HepG2 (cell line): ENCODE data around the gene IFI27. TPM values are rescaled to one million over a fixed set of nuclear protein-coding genes. Genes with fewer than 3 reads are reported as not detected.

Source experiments
- CREB1 ChIP-seq, 2 experiments: fragments of 450-650 bp in 1 of 2; IDR thresholded peaks; 2 replicates each; pipeline ENCODE4 v1.6.1; 2016 to 2017; ENCODE audit warnings: control low read depth in 1 of 2, mild to moderate bottlenecking in 1 of 2, missing compliant biosample characterization in 1 of 2, missing genetic modification characterization in 1 of 2
- NR2C2 ChIP-seq: sonication (generic); formaldehyde crosslinking; IDR thresholded peaks from 2 replicates; pipeline ENCODE4 v1.4.0; 2020; ENCODE audit warnings: missing genetic modification reagents, mild to moderate bottlenecking, moderate library complexity, borderline replicate concordance
- REPIN1 ChIP-seq: sonication (generic); formaldehyde crosslinking; IDR thresholded peaks from 2 replicates; pipeline ENCODE4 v1.8.0; 2022; ENCODE audit warnings: missing genetic modification reagents, low read depth, mild to moderate bottlenecking, borderline replicate concordance
- ZFP41 ChIP-seq: sonication (generic); formaldehyde crosslinking; IDR thresholded peaks from 2 replicates; pipeline ENCODE4 v1.4.0; 2020; ENCODE audit warnings: mild to moderate bottlenecking, missing genetic modification reagents, borderline replicate concordance
- polyA plus RNA-seq, 8 experiments: library from polyadenylated mRNA; depleted of rRNA in 3 of 8; stranded (reverse) in 7 of 8; unstranded in 1 of 8; fragments of >200 nt; fragmentation: Illumina TruSeq in 4 of 8; extraction: Trizol in 4 of 8; gene quantifications; 2 replicates each; pipeline versions ENCODE4 v1.2.1 to v1.2.3, GENCODE V29; 2011 to 2016; ENCODE audit warnings: low read depth in 4 of 8, missing spikeins in 1 of 8, mixed read lengths in 1 of 8; ENCODE audit not compliant: insufficient read depth in 1 of 8
- total RNA-seq, 5 experiments: library from RNA; depleted of rRNA; stranded (reverse); fragments of >200 nt; fragmentation: Illumina TruSeq; extraction: Trizol; gene quantifications; 2 replicates each; pipeline ENCODE4 v1.2.3, GENCODE V29; 2016; ENCODE audit warnings: low read depth in 1 of 5
- TF ChIP-seq, protein P1 (sequence below), 2 experiments: sonication (generic) in 1 of 2; formaldehyde crosslinking in 1 of 2; IDR thresholded peaks; 2 replicates each; pipeline versions ENCODE4 v1.4.0 to v1.6.1; 2016 to 2020; ENCODE audit warnings: borderline replicate concordance in 1 of 2, low read depth in 1 of 2, mild to moderate bottlenecking in 1 of 2, missing genetic modification reagents in 1 of 2
- TF ChIP-seq, protein P2 (sequence below): sonication (generic); formaldehyde crosslinking; IDR thresholded peaks from 2 replicates; pipeline ENCODE4 v1.5.0; 2020; ENCODE audit warnings: mild to moderate bottlenecking, missing genetic modification reagents
- TF ChIP-seq, protein P3 (sequence below): sonication (generic); formaldehyde crosslinking; IDR thresholded peaks from 2 replicates; pipeline ENCODE4 v1.5.0; 2020; ENCODE audit warnings: mild to moderate bottlenecking, missing genetic modification reagents
- TF ChIP-seq, protein P4 (sequence below): sonication (generic); formaldehyde crosslinking; IDR thresholded peaks from 2 replicates; pipeline ENCODE4 v1.4.0; 2020; ENCODE audit warnings: missing genetic modification reagents
- TF ChIP-seq, protein P5 (sequence below): sonication (generic); formaldehyde crosslinking; IDR thresholded peaks from 2 replicates; pipeline ENCODE4 v1.8.0; 2022; ENCODE audit warnings: mild to moderate bottlenecking, missing genetic modification reagents, moderate library complexity

IFI27 gene
- total and polyA plus RNA-seq, 2 of the 13 experiments (the other 11 are each of a cell fraction or from before 2014, with no cell fraction given) = 1.2 to 1.7 TPM

DNA sequence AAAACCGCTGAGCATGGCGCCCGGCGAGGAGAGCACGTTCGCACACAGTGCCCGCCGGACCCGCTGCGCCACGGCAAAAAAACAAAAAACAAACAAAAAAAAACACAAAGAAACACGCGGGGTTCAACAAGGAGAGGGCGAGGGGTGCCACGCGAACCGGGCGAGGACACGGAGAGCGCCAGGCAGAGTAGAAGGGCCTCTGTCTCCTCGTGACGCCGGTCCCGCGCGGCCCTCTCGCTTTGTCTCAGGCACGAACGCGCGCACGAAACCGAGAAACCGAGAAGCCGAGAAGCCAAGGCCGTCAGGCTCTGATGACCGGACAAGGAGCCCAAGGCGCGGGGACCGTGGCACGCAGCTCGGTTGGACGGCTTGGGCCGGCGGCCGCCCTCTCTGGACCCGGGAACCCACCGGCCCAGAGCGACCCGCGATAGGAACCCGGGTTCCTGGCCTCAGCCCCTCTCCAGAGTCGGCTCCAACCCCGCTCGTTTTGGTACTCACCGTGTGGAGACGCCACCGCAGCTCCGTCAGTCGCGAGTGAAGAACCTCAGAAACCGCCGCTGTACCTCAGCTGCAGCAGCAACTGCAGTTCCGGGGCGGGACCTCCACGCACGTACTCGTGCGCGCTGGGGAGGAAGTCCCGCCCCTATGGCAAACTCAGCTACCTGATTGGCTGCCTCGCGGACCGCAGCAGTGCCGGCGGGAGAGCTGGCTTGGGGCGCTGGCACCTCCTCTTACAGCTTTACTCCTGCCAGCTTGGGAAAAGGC lies 29.7 kb upstream of the IFI27 start, which contains the start of the genes DDX24 and IFI27L1 (continued):
- TF ChIP-seq, protein P1, sequence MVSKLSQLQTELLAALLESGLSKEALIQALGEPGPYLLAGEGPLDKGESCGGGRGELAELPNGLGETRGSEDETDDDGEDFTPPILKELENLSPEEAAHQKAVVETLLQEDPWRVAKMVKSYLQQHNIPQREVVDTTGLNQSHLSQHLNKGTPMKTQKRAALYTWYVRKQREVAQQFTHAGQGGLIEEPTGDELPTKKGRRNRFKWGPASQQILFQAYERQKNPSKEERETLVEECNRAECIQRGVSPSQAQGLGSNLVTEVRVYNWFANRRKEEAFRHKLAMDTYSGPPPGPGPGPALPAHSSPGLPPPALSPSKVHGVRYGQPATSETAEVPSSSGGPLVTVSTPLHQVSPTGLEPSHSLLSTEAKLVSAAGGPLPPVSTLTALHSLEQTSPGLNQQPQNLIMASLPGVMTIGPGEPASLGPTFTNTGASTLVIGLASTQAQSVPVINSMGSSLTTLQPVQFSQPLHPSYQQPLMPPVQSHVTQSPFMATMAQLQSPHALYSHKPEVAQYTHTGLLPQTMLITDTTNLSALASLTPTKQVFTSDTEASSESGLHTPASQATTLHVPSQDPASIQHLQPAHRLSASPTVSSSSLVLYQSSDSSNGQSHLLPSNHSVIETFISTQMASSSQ (IDR thresholded peaks at IDR 0.05; ENCODE audit: low read depth) = no peak
- TF ChIP-seq, protein P1 (CRISPR knock-in tag; IDR thresholded peaks at IDR 0.05; ENCODE audit: borderline replicate concordance) = no peak
- TF ChIP-seq NR2C2 (CRISPR knock-in tag) = peak; percentile 26; the same call in 1 of the 2 replicates
- peak; percentile 26; the same call in 1 of the 2 replicates for TF ChIP-seq CREB1 (IDR thresholded peaks at IDR 0.05)
- TF ChIP-seq CREB1 (CRISPR knock-in tag; IDR thresholded peaks at IDR 0.05) = peak; percentile 39
- TF ChIP-seq, protein P2, sequence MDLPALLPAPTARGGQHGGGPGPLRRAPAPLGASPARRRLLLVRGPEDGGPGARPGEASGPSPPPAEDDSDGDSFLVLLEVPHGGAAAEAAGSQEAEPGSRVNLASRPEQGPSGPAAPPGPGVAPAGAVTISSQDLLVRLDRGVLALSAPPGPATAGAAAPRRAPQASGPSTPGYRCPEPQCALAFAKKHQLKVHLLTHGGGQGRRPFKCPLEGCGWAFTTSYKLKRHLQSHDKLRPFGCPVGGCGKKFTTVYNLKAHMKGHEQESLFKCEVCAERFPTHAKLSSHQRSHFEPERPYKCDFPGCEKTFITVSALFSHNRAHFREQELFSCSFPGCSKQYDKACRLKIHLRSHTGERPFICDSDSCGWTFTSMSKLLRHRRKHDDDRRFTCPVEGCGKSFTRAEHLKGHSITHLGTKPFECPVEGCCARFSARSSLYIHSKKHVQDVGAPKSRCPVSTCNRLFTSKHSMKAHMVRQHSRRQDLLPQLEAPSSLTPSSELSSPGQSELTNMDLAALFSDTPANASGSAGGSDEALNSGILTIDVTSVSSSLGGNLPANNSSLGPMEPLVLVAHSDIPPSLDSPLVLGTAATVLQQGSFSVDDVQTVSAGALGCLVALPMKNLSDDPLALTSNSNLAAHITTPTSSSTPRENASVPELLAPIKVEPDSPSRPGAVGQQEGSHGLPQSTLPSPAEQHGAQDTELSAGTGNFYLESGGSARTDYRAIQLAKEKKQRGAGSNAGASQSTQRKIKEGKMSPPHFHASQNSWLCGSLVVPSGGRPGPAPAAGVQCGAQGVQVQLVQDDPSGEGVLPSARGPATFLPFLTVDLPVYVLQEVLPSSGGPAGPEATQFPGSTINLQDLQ (CRISPR knock-in tag) = 0 out of 2 replicates have a peak, but pooled peaks have one; percentile 54
- TF ChIP-seq, protein P3, sequence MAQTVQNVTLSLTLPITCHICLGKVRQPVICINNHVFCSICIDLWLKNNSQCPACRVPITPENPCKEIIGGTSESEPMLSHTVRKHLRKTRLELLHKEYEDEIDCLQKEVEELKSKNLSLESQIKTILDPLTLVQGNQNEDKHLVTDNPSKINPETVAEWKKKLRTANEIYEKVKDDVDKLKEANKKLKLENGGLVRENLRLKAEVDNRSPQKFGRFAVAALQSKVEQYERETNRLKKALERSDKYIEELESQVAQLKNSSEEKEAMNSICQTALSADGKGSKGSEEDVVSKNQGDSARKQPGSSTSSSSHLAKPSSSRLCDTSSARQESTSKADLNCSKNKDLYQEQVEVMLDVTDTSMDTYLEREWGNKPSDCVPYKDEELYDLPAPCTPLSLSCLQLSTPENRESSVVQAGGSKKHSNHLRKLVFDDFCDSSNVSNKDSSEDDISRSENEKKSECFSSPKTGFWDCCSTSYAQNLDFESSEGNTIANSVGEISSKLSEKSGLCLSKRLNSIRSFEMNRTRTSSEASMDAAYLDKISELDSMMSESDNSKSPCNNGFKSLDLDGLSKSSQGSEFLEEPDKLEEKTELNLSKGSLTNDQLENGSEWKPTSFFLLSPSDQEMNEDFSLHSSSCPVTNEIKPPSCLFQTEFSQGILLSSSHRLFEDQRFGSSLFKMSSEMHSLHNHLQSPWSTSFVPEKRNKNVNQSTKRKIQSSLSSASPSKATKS (CRISPR knock-in tag) = peak; percentile 83; the same call in 1 of the 2 replicates
- peak; percentile 65; the same call in 1 of the 2 replicates for TF ChIP-seq REPIN1
- TF ChIP-seq, protein P4, sequence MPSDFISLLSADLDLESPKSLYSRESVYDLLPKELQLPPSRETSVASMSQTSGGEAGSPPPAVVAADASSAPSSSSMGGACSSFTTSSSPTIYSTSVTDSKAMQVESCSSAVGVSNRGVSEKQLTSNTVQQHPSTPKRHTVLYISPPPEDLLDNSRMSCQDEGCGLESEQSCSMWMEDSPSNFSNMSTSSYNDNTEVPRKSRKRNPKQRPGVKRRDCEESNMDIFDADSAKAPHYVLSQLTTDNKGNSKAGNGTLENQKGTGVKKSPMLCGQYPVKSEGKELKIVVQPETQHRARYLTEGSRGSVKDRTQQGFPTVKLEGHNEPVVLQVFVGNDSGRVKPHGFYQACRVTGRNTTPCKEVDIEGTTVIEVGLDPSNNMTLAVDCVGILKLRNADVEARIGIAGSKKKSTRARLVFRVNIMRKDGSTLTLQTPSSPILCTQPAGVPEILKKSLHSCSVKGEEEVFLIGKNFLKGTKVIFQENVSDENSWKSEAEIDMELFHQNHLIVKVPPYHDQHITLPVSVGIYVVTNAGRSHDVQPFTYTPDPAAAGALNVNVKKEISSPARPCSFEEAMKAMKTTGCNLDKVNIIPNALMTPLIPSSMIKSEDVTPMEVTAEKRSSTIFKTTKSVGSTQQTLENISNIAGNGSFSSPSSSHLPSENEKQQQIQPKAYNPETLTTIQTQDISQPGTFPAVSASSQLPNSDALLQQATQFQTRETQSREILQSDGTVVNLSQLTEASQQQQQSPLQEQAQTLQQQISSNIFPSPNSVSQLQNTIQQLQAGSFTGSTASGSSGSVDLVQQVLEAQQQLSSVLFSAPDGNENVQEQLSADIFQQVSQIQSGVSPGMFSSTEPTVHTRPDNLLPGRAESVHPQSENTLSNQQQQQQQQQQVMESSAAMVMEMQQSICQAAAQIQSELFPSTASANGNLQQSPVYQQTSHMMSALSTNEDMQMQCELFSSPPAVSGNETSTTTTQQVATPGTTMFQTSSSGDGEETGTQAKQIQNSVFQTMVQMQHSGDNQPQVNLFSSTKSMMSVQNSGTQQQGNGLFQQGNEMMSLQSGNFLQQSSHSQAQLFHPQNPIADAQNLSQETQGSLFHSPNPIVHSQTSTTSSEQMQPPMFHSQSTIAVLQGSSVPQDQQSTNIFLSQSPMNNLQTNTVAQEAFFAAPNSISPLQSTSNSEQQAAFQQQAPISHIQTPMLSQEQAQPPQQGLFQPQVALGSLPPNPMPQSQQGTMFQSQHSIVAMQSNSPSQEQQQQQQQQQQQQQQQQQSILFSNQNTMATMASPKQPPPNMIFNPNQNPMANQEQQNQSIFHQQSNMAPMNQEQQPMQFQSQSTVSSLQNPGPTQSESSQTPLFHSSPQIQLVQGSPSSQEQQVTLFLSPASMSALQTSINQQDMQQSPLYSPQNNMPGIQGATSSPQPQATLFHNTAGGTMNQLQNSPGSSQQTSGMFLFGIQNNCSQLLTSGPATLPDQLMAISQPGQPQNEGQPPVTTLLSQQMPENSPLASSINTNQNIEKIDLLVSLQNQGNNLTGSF (CRISPR knock-in tag) = 0 out of 2 replicates have a peak, but pooled peaks have one; percentile 35
- TF ChIP-seq, protein P5, sequence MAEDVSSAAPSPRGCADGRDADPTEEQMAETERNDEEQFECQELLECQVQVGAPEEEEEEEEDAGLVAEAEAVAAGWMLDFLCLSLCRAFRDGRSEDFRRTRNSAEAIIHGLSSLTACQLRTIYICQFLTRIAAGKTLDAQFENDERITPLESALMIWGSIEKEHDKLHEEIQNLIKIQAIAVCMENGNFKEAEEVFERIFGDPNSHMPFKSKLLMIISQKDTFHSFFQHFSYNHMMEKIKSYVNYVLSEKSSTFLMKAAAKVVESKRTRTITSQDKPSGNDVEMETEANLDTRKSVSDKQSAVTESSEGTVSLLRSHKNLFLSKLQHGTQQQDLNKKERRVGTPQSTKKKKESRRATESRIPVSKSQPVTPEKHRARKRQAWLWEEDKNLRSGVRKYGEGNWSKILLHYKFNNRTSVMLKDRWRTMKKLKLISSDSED = no peak
- no peak for TF ChIP-seq ZFP41 (CRISPR knock-in tag)
